Measurements from ENCODE around the gene PAGE3.

PAGE3 gene

GRCh38 chrX:55240788-55241340 is 23.9 kb downstream of the PAGE3 start:
- TF ChIP-seq, protein P1, sequence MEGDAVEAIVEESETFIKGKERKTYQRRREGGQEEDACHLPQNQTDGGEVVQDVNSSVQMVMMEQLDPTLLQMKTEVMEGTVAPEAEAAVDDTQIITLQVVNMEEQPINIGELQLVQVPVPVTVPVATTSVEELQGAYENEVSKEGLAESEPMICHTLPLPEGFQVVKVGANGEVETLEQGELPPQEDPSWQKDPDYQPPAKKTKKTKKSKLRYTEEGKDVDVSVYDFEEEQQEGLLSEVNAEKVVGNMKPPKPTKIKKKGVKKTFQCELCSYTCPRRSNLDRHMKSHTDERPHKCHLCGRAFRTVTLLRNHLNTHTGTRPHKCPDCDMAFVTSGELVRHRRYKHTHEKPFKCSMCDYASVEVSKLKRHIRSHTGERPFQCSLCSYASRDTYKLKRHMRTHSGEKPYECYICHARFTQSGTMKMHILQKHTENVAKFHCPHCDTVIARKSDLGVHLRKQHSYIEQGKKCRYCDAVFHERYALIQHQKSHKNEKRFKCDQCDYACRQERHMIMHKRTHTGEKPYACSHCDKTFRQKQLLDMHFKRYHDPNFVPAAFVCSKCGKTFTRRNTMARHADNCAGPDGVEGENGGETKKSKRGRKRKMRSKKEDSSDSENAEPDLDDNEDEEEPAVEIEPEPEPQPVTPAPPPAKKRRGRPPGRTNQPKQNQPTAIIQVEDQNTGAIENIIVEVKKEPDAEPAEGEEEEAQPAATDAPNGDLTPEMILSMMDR (IDR thresholded peaks at IDR 0.05; ENCODE audit: control insufficient read depth, insufficient read depth, low read depth, low read length, missing control alignments) = no peak

GRCh38 chrX:55220119-55220794 is 44.5 kb downstream of the PAGE3 start, which contains the start of gene PAGE5:
PAGE5 (plus strand) TSS chrX:55220346; CDS start chrX:55221383, 1,037 bp downstream.
- no peak for DNase-seq (ENCODE audit: low read depth)
- no peak within 1 kb of the TSS; the same call in 1 of the 2 replicates for H3K4me3 ChIP-seq (ENCODE audit: control insufficient read depth, low read depth, low read length)
- TF ChIP-seq, protein P1 (IDR thresholded peaks at IDR 0.05; ENCODE audit: control insufficient read depth, insufficient read depth, low read depth, low read length, missing control alignments) = no peak

More at GRCh38 chrX:55240788-55241340, 23.9 kb downstream of the PAGE3 start:
- no peak for DNase-seq (ENCODE audit: low read depth)
- no peak overlapping the region for H3K4me3 ChIP-seq (ENCODE audit: control insufficient read depth, low read depth, low read length)

DNA sequence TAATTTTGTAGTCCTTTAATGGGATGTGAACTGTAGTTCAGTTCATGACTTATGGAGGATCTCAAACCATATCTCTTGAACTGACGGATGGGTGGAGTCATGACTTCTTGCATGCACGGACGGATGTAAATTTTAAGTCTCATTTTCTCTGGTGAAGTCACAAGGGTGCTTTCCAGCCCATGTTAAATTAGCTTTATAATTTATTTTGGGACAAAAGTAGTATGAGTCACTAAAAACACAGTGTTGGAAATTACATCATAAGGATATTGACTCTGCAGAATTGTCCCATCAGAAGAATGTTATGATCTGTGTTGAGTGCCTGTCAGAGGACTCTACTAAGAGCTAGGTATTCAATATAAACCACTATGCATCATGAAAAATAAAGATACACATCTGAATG is 51.3 kb downstream of the PAGE3 start:
- no peak overlapping the region for H3K4me3 ChIP-seq (ENCODE audit: control insufficient read depth, low read depth, low read length)
- DNase-seq (ENCODE audit: low read depth) = no peak
- TF ChIP-seq, protein P1 (IDR thresholded peaks at IDR 0.05; ENCODE audit: control insufficient read depth, insufficient read depth, low read depth, low read length, missing control alignments) = no peak

DNA sequence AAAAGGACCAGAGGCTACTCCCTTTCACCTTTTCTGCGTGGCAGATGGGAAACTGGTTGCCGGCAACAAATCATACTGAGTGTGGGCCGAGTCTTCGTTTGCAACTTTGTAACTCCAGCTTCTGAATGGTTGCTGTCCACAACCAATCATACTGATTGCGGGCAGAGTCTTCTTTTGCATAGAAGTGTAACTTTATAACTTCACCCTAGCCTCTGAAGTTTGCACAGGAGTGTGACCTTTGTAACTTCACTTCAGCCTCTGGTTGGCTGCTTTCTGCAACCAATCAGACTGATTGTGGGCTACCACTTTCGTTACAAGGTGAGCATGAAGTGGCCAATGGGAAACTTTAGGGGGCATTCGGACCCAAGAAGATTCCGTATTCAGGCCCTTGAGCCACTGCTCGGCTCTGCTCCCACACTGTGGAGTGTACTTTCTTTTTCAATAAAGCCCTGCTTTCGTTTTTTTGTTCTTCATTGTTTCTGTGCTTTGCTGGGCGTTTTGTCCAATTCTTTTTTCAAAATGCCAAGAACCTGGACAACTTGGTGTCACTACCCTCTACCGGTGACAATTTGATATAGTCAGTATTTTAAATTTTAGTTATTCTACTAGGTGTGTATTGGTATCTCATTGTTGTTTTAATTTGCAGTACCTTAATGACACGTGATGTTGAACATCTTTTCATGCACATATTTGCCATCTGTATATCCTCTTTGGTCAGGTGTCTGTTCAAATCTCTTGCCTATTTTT is 53.6 kb downstream of the PAGE3 start:
- no peak overlapping the region for H3K4me3 ChIP-seq (ENCODE audit: control insufficient read depth, low read depth, low read length)
- TF ChIP-seq, protein P1 (IDR thresholded peaks at IDR 0.05; ENCODE audit: control insufficient read depth, insufficient read depth, low read depth, low read length, missing control alignments) = no peak
- no peak for DNase-seq (ENCODE audit: low read depth)

Measured in AG09309 (cell line).